Nephron (organoid): ENCODE results near the gene LATS2.

Experiments
- H3K27ac Mint-ChIP-seq, 3 experiments: 2 replicates each; pipeline ENCODE4 v1.8.0; 2020; ENCODE audit warnings: mixed read lengths in 3 of 3, mild to moderate bottlenecking in 2 of 3, moderate library complexity in 1 of 3
- H3K27me3 Mint-ChIP-seq: 2 replicates; pipeline ENCODE4 v1.8.0; 2021; ENCODE audit warnings: low read depth, mild to moderate bottlenecking, moderate library complexity, mixed read lengths
- H3K36me3 Mint-ChIP-seq: 2 replicates; pipeline ENCODE4 v1.8.0; 2020; ENCODE audit warnings: low read depth, mixed read lengths
- H3K4me1 Mint-ChIP-seq: 2 replicates; pipeline ENCODE4 v1.8.0; 2020; ENCODE audit warnings: mixed read lengths
- H3K4me3 Mint-ChIP-seq, 3 experiments: 2 replicates each; pipeline ENCODE4 v1.8.0; 2020; ENCODE audit warnings: mild to moderate bottlenecking in 3 of 3, mixed read lengths in 3 of 3, moderate library complexity in 2 of 3
- H3K9me3 Mint-ChIP-seq: 2 replicates; pipeline ENCODE4 v1.8.0; 2020; ENCODE audit warnings: mixed read lengths
- CTCF ChIP-seq, 3 experiments: fragments of 200-600 bp; sonication (generic); IDR thresholded peaks; one replicate each; pipeline ENCODE4 v1.5.0; 2021; ENCODE audit warnings: antibody characterized with exemption in 3 of 3; ENCODE audit not compliant: unreplicated experiment in 3 of 3

Gene LATS2

DNA sequence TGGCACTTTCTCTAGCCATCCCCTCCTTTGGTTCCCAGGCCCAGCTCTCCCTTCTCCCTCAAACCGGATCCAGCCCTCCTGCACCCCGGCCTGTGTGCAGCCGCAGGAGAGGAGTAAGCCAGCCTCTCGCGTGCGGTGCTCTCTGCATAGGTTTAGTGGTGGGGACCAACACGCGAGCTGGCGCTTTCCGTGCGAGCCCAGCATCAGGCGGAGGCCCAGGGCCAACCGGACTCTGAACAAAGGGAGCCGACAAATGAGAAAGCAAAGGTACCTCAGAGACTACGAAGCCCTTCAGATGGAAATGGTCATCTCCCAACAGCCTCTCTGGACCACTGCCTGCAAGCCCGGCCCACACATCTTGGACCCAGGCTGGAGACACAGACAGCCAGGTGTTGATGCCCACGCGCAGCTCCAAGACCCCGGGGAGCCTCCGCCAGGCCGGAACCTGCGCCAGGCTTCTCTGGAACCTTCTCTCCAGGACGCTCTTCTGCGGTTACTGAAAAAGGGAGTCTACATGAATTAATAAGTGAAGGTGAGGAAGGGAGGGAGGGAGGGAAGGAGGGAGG lies 16.5 kb upstream of the LATS2 start:
- H3K9me3 Mint-ChIP-seq = no peaks in the 10 kb centered on the region
- no peak for TF ChIP-seq CTCF (IDR thresholded peaks at IDR 0.05; ENCODE audit: unreplicated experiment in 3 of 3)
- peak overlapping the region in 1 of 3 experiments; percentile 37 for H3K27ac Mint-ChIP-seq
- peaks cover 12% of the 10 kb centered on the region for H3K27me3 Mint-ChIP-seq
- H3K4me3 Mint-ChIP-seq = peak overlapping the region; percentile 43 to 69 (median 66)
- H3K4me1 Mint-ChIP-seq = peaks cover 35% of the 10 kb centered on the region
- no peaks in the 10 kb centered on the region for H3K36me3 Mint-ChIP-seq

DNA sequence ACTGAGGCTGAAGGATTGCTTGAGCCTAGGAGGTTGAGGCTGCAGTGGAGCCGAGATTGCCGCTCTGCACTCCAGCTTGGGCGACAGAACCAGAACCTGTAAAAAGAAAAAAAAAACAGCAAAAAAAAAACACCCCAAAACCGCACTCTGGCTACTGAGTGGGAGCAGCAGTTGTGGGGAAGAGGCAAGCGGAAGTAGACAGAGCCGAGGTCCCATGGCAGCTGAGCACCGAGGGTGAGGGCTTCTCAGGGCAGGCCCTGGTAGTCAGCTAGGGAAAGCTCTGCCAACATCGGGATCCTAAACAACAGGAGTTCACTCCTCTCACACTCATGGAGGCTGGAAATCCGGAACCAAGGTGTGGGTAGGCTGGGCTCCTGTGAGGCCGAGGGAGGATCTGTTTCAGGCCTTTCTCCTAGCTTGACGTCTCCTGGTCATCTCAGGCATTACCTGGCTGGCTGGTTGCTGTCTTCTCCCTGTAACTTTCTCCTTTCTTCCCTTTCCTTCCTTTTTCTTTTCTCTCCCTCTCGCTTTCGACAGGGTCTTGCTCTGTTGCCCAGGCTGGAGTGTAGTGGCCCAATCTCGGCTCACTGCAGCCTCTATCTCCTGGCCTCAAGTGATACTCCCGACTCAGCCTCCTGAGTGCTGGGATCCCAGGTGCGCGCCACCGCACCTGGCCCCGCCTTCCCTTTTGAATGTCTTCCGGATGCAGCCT lies 15.8 kb upstream of the LATS2 start:
- Mint-ChIP-seq H3K27me3 (peaks cover 12% of the 10 kb centered on the region), H3K4me3 (peak overlapping the region; percentile 54 to 69 (median 66)), H3K9me3 (no peaks in the 10 kb centered on the region), H3K27ac (peak overlapping the region in 1 of 3 experiments; percentile 37), H3K36me3 (no peaks in the 10 kb centered on the region), H3K4me1 (peaks cover 35% of the 10 kb centered on the region)
- TF ChIP-seq CTCF (IDR thresholded peaks at IDR 0.05; ENCODE audit: unreplicated experiment in 3 of 3) = no peak

- no peak for TF ChIP-seq CTCF (IDR thresholded peaks at IDR 0.05; ENCODE audit: unreplicated experiment in 3 of 3)
- H3K36me3 Mint-ChIP-seq = no peaks in the 10 kb centered on the region
- no peaks in the 10 kb centered on the region for H3K9me3 Mint-ChIP-seq
- no peak overlapping the region for H3K27ac Mint-ChIP-seq
- peaks cover 12% of the 10 kb centered on the region for H3K27me3 Mint-ChIP-seq
- H3K4me3 Mint-ChIP-seq = peak overlapping the region in 2 of 3 experiments; percentile 50 to 66
- peaks cover 36% of the 10 kb centered on the region for H3K4me1 Mint-ChIP-seq
These were observed 14.9 kb upstream of the LATS2 start for GRCh38 chr13:21076253-21076652.

DNA sequence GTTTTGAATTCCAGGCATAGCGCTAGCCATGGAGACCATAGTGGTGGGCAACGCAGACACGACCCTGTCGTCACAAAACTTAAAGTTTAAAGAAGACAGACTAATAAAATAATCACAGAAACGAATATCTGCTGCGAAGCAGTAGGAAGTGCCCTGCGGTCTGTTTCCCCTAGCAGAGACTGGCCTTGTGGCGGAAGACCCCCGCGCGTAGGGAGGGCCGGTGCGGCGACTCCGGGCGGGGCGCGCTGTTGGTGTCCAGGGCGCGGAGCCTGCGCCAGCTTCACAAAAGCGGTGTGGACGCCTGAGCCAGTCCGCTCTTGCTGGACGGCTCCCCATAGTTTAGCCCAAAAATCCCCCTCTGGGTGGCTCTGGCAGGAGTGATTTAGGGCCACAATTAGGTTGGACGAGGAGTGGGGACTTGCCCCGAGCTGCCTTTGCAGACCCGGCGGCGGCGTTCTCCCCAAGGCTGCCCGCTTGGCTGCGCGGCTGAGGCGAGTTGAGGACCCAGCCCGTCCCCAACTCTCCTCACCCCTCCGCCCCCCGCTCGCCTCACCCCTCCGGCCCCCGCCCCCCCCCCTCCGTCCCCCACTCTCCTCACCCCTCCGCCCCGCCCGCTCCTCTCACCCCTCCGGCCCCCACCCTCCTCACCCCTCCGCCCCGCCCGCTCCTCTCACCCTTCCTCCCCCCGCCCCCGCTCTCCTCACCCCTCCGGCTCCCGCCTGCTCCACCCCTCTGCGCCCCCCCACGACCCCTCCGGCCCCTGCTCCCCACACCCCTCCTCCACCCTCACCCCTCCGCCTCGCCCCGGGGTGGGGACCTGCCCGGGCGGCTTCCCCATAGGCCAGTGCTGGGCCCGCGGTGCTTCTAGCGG lies 14.2 kb upstream of the LATS2 start:
- peaks cover 12% of the 10 kb centered on the region for H3K27me3 Mint-ChIP-seq
- H3K36me3 Mint-ChIP-seq = no peaks in the 10 kb centered on the region
- peak overlapping the region; percentile 69 to 84 (median 80) for H3K4me3 Mint-ChIP-seq
- peak overlapping the region in 2 of 3 experiments; percentile 69 to 77 for H3K27ac Mint-ChIP-seq
- no peak for TF ChIP-seq CTCF (IDR thresholded peaks at IDR 0.05; ENCODE audit: unreplicated experiment in 3 of 3)
- peaks cover 38% of the 10 kb centered on the region for H3K4me1 Mint-ChIP-seq
- H3K9me3 Mint-ChIP-seq = no peaks in the 10 kb centered on the region

- peaks cover 32% of the 10 kb centered on the region for H3K4me1 Mint-ChIP-seq
- H3K27me3 Mint-ChIP-seq = peaks cover 12% of the 10 kb centered on the region
- TF ChIP-seq CTCF (IDR thresholded peaks at IDR 0.05; ENCODE audit: unreplicated experiment in 3 of 3) = no peak
- H3K9me3 Mint-ChIP-seq = no peaks in the 10 kb centered on the region
- H3K4me3 Mint-ChIP-seq = peak overlapping the region; percentile 69 to 84 (median 80)
- H3K27ac Mint-ChIP-seq = peak overlapping the region in 2 of 3 experiments; percentile 69 to 77
- no peaks in the 10 kb centered on the region for H3K36me3 Mint-ChIP-seq
These were observed 13.6 kb upstream of the LATS2 start for GRCh38 chr13:21075011-21075378.
